NK-92 (cell line): Measurements from ENCODE around the gene CCSER1.

ENCODE experiments used
- DNase-seq: peaks from one replicate; lab custom pipeline; 2025; ENCODE audit not compliant: unreplicated experiment; lab: John Stamatoyannopoulos, UW

CCSER1 gene

GRCh38 chr4:90189178-90189577 lies 62.0 kb downstream of the CCSER1 start:
- DNase-seq: no peak

GRCh38 chr4:90189946-90190345 lies 62.8 kb downstream of the CCSER1 start:
- no peak for DNase-seq

GRCh38 chr4:90190525-90190924 lies 63.3 kb downstream of the CCSER1 start:
- no peak for DNase-seq

- no peak for DNase-seq
Observed at GRCh38 chr4:90198086-90198847, 71.1 kb downstream of the CCSER1 start.

GRCh38 chr4:90207887-90208454 lies 80.8 kb downstream of the CCSER1 start:
- no peak for DNase-seq

- DNase-seq: no peak
Observed at GRCh38 chr4:90209922-90210321, 82.7 kb downstream of the CCSER1 start.

- DNase-seq: no peak
Observed at GRCh38 chr4:90211174-90211573, 84.0 kb downstream of the CCSER1 start.

- no peak for DNase-seq
Observed at GRCh38 chr4:90215286-90215685, 88.1 kb downstream of the CCSER1 start.

- no peak for DNase-seq
Observed at GRCh38 chr4:90219822-90220221, 92.6 kb downstream of the CCSER1 start.

- no peak for DNase-seq
Observed at GRCh38 chr4:90220459-90220858, 93.3 kb downstream of the CCSER1 start.

- DNase-seq: no peak
Observed at GRCh38 chr4:90226734-90227133, 99.5 kb downstream of the CCSER1 start.

- no peak for DNase-seq
Observed at GRCh38 chr4:90227177-90227576, 100.0 kb downstream of the CCSER1 start.

- DNase-seq: no peak
Observed at GRCh38 chr4:90234916-90235547, 107.8 kb downstream of the CCSER1 start.

GRCh38 chr4:90237751-90238530 lies 110.7 kb downstream of the CCSER1 start:
- DNase-seq: no peak

- no peak for DNase-seq
Observed at GRCh38 chr4:90240333-90240732, 113.1 kb downstream of the CCSER1 start.

GRCh38 chr4:90241008-90241407 lies 113.8 kb downstream of the CCSER1 start:
- DNase-seq: no peak

GRCh38 chr4:90245837-90246236 lies 118.6 kb downstream of the CCSER1 start:
- DNase-seq: no peak

GRCh38 chr4:90246816-90247215 lies 119.6 kb downstream of the CCSER1 start:
- no peak for DNase-seq

- no peak for DNase-seq
Observed at GRCh38 chr4:90254357-90254756, 127.2 kb downstream of the CCSER1 start.

GRCh38 chr4:90274175-90274574 lies 147.0 kb downstream of the CCSER1 start:
- DNase-seq: no peak

- DNase-seq: no peak
Observed at GRCh38 chr4:90280954-90281353, 153.8 kb downstream of the CCSER1 start.
